Epithelial cell of proximal tubule (primary cell): ENCODE data around the gene HOXC11. TPM values are rescaled to one million over a fixed set of nuclear protein-coding genes. Genes with fewer than 3 reads are reported as not detected.

Source experiments
- DNase-seq: peaks from one replicate; pipeline ENCODE4 v3.0.0-alpha.2; 2011; ENCODE audit warnings: low read depth
- H3K4me3 ChIP-seq: 2 replicates; pipeline ENCODE4 v1.5.1; 2011; ENCODE audit warnings: low read depth, mild to moderate bottlenecking, low read length
- CTCF ChIP-seq: conservative IDR thresholded peaks from 2 replicates; pipeline ENCODE4 v1.5.1; 2012; ENCODE audit warnings: low read depth, mild to moderate bottlenecking, low read length
- total RNA-seq: library from RNA; depleted of rRNA; stranded (reverse); fragments of >200 nt; gene quantifications from 2 replicates; pipeline ENCODE4 v1.2.3, GENCODE V29; 2015

The HOXC11 gene
- total RNA-seq, 1 donor from 2014 or later = 1.0 TPM

DNA sequence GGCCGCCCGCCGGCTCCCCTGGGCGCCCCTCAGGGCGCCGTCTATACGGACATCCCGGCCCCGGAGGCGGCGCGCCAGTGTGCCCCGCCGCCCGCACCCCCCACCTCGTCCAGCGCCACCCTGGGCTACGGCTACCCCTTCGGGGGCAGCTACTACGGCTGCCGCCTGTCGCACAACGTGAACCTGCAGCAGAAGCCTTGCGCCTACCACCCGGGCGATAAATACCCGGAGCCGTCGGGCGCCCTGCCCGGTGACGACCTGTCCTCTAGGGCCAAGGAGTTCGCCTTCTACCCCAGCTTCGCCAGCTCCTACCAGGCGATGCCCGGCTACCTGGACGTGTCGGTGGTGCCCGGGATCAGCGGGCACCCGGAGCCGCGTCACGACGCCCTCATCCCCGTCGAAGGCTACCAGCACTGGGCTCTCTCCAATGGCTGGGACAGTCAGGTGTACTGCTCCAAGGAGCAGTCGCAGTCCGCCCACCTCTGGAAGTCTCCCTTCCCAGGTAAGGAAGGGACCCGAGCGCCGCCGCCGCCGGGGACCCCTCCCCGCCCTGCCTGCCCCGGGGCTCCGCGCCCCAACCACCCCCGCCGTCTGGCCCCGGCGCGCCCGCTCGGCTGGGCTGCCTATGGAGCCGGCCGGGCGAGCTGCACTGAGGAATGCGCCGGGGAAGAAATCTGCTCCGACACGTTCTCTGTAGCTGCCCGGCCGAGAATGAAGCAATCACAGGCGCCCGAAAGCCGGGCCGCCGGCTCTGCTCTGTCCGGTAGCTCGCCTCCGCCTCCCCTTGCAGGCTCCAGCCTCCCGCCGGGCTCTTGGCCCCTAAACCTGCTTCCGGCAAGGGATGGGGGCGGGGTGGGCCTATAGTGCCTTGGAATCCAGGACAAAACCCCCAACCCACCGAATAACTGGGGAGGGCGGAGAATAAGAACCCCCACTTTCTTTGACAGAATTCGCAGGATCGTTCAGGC lies 33.5 kb upstream of the HOXC11 start:
- no peak for TF ChIP-seq CTCF
- H3K4me3 ChIP-seq = no peak overlapping the region
- no peak for DNase-seq

DNA sequence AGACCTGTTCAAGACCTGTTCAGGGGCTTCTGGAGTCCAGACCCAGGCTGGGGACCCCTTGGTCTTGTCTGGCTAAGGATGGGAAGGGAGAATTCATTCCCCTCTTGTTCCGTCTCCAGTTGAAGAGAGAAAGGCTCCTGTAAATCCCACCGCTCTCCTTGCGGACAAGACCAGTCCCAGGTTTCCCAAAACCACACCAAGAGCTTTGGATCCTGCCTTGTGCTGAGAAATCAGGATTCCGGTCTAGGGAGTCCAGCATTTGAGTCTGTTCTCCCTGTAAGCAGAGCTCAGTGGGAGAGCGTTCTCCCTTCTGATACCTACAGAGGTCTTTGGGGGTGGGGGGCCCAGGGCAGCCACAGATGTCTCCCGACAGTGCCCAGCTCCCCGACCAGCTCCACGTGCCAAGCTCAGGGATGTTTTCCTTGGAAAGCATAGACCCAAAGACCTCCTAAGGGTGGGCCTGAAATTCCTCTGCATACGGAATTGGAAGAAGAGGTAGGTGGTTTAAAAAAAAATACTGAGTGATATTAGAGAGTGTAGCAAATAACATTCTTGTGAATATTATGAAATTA lies 32.4 kb upstream of the HOXC11 start:
- no peak for TF ChIP-seq CTCF
- no peak for DNase-seq
- no peak overlapping the region for H3K4me3 ChIP-seq

- DNase-seq = no peak
- no peak overlapping the region for H3K4me3 ChIP-seq
- TF ChIP-seq CTCF = no peak
Measured at GRCh38 chr12:53941187-53941586, 31.7 kb upstream of the HOXC11 start.

GRCh38 chr12:53941750-53942149 lies 31.2 kb upstream of the HOXC11 start:
- no peak for DNase-seq
- H3K4me3 ChIP-seq = no peak overlapping the region
- no peak for TF ChIP-seq CTCF

DNA sequence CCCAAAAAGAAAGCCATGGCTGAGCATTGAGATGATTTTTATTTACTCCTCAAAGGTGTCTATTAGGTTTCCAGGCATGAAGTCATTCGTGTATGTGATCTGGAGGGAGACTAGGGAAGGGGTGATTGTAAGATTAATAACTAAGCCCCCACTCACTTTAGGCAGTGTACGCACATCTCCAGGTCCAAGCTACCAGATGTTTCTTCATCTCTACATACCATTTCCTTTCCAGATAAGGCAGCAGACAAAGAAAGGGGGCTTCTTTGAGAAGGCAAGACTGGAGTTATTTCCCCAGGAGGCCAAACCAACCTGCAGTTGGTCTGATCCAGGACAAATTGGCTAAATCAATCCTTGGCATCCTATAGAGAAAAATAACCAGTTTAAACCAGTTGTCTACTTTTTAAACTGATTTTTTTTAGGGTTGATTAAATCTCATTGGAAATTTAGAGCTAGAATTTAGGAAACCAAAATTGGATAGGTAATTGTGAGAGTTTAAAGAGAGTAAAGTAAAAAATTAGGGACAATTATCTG lies 30.4 kb upstream of the HOXC11 start:
- no peak for TF ChIP-seq CTCF
- DNase-seq = no peak
- no peak overlapping the region for H3K4me3 ChIP-seq

- no peak for TF ChIP-seq CTCF
- no peak overlapping the region for H3K4me3 ChIP-seq
- no peak for DNase-seq
Measured at GRCh38 chr12:53944209-53944608, 28.7 kb upstream of the HOXC11 start.
